OCI-LY3 (cell line): Measurements from ENCODE around the gene B3GAT3.

Experiments
- H2AFZ ChIP-seq: fragments of 200-600, 300-600 bp; shearing (Covaris generic); 2 replicates; pipeline ENCODE4 v1.6.0; 2014; ENCODE audit warnings: antibody characterized with exemption, low read depth, low read length
- H3K27ac ChIP-seq: fragments of 200-600, 300-600 bp; sonication (generic); 2 replicates; pipeline ENCODE4 v1.5.1; 2014; ENCODE audit warnings: mild to moderate bottlenecking, low read length, moderate library complexity, mixed read lengths
- H3K27me3 ChIP-seq: fragments of 200-600, 300-600 bp; sonication (generic); 2 replicates; pipeline ENCODE4 v1.6.1; 2014; ENCODE audit warnings: low read depth, low read length, mixed read lengths
- H3K36me3 ChIP-seq: fragments of 200-600, 300-600 bp; sonication (generic); replicated peaks from 2 replicates; pipeline ENCODE3; 2014; ENCODE audit warnings: low read depth, low read length, mixed read lengths
- H3K4me1 ChIP-seq: fragments of 300-600, 200-600 bp; sonication (generic); 2 replicates; pipeline ENCODE4 v1.6.1; 2014; ENCODE audit warnings: low read length, mixed read lengths
- H3K4me2 ChIP-seq: fragments of 200-600, 300-600 bp; sonication (generic); 2 replicates; pipeline ENCODE4 v1.6.1; 2014; ENCODE audit warnings: low read length, mixed read lengths
- H3K4me3 ChIP-seq: fragments of 300-600, 200-600 bp; sonication (generic); 2 replicates; pipeline ENCODE4 v1.5.1; 2014; ENCODE audit warnings: antibody characterized with exemption, mild to moderate bottlenecking, low read length, moderate library complexity
- H3K79me2 ChIP-seq: fragments of 300-600, 200-600 bp; shearing (Covaris generic); 2 replicates; pipeline ENCODE4 v1.6.1; 2014; ENCODE audit warnings: mild to moderate bottlenecking, low read length, mixed read lengths
- H3K9ac ChIP-seq: fragments of 300-600, 200-600 bp; shearing (Covaris generic); 2 replicates; pipeline ENCODE4 v1.6.0; 2014; ENCODE audit warnings: mild to moderate bottlenecking, low read length, moderate library complexity
- H3K9me3 ChIP-seq: fragments of 200-600, 300-600 bp; shearing (Covaris generic); 2 replicates; pipeline ENCODE4 v1.6.1; 2014; ENCODE audit warnings: low read length, mixed read lengths; ENCODE audit not compliant: insufficient read depth
- H4K20me1 ChIP-seq: fragments of 200-600, 300-600 bp; sonication (generic); 2 replicates; pipeline ENCODE4 v1.6.1; 2016; ENCODE audit warnings: low read length, mixed read lengths; ENCODE audit not compliant: insufficient read depth
- CTCF ChIP-seq: fragments of 200-600, 300-600 bp; sonication (generic); IDR thresholded peaks from 2 replicates; pipeline ENCODE4 v1.5.1; 2014; ENCODE audit warnings: antibody characterized with exemption, low read length, low read depth
- EZH2phosphoT487 ChIP-seq: fragments of 200-600 bp; shearing (Covaris generic); IDR thresholded peaks from 2 replicates; pipeline ENCODE4 v1.6.1; 2018; ENCODE audit warnings: antibody characterized with exemption, mixed run types, low read depth

The B3GAT3 gene

GRCh38 chr11:62615521-62615920 is 6.3 kb downstream of the B3GAT3 start:
- Histone ChIP-seq H3K9me3 (no peaks in the 10 kb centered on the region), H3K4me3 (no peak overlapping the region), H4K20me1 (no peaks in the 10 kb centered on the region), H3K4me2 (no peak overlapping the region), H3K27me3 (no peaks in the 10 kb centered on the region), H3K9ac (no peak overlapping the region), H3K79me2 (peaks cover 23% of the 10 kb centered on the region), H3K27ac (no peak overlapping the region), H2AFZ (no peak overlapping the region), H3K4me1 (peaks cover 13% of the 10 kb centered on the region), H3K36me3 (peaks cover 16% of the 10 kb centered on the region)
- no peak for TF ChIP-seq EZH2phosphoT487
- TF ChIP-seq CTCF: no peak

- H3K36me3 ChIP-seq: peaks cover 18% of the 10 kb centered on the region
- peaks cover 16% of the 10 kb centered on the region for H3K79me2 ChIP-seq
- H3K4me3 ChIP-seq: no peak overlapping the region
- H3K4me2 ChIP-seq: no peak overlapping the region
- no peak for TF ChIP-seq CTCF
- TF ChIP-seq EZH2phosphoT487: no peak
- H2AFZ ChIP-seq: no peak overlapping the region
- no peaks in the 10 kb centered on the region for H4K20me1 ChIP-seq
- H3K9me3 ChIP-seq: no peaks in the 10 kb centered on the region
- no peak overlapping the region for H3K9ac ChIP-seq
- H3K27me3 ChIP-seq: no peaks in the 10 kb centered on the region
- H3K4me1 ChIP-seq: peaks cover 9% of the 10 kb centered on the region
- H3K27ac ChIP-seq: no peak overlapping the region
Observed at GRCh38 chr11:62614275-62614674, 7.5 kb downstream of the B3GAT3 start.

- Histone ChIP-seq H2AFZ (no peak overlapping the region), H3K9me3 (no peaks in the 10 kb centered on the region), H3K27me3 (no peaks in the 10 kb centered on the region), H3K9ac (no peak overlapping the region), H3K27ac (peak overlapping the region; percentile 72; the same call in 1 of the 2 replicates), H3K36me3 (peaks cover 15% of the 10 kb centered on the region), H3K4me2 (peak overlapping the region; percentile 96; the same call in 1 of the 2 replicates), H4K20me1 (no peaks in the 10 kb centered on the region), H3K4me3 (peak overlapping the region; percentile 91; the same call in 1 of the 2 replicates), H3K4me1 (peaks cover 9% of the 10 kb centered on the region), H3K79me2 (peaks cover 16% of the 10 kb centered on the region)
- TF ChIP-seq CTCF: no peak
- TF ChIP-seq EZH2phosphoT487: no peak
Observed at GRCh38 chr11:62613291-62613778, 8.5 kb downstream of the B3GAT3 start.

DNA sequence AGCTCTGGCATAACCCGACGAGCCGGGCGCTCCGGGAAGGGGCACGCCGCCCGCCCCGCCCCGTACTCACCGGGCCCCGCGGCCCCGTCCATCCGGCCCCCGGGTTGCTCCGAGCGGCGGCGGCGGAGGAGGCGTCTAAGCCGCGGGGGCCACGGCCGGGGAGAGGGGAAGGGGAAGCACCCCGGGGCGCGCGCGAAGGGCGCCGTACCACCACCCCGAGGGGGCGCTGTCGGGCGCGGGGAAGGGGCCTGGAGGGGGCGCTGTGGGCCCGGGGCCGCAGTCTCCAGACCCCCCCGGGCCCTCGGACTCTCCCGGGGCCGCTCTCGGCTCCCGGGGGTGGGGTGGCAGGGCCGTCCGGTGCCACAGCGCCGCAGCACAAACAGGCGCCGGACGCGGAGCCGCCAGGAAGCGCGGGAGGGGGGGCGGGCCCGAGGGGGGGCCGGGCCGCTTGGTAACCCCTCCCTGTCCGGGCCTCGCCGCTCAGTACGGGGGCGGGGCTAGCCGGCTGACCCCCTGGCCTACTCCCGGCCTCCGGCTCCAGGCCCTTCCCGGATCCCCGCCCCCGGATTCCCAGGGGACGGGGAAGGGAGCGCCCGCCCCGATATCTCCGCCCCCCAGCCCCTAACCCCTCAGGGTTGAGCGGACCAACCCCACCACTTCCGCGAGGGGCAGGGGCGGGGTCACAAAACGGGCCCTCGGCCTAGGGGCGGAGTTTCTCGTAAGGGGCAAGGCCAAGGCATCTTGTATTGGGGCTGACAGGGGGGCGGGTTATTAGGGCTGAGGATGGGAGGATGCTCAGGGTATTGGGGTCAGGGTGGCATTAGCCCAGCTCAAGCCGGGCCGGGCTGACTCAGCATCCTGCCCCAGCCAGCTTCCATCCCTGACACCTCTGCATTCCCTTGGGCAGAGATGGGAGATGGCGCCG is 9.2 kb downstream of the B3GAT3 start, which contains the start of the genes EML3 and ROM1:
EML3 (minus strand) TSS at position 410 of the 925 bp plus-strand sequence; CDS start at position 92, 318 bp downstream.
ROM1 (plus strand) TSS at position 892 of the 925 bp plus-strand sequence; CDS start at position 917, 25 bp downstream.
- peak within 1 kb of the TSS; percentile 31 for H2AFZ ChIP-seq
- no peaks in the 10 kb centered on the region for H3K27me3 ChIP-seq
- no peaks in the 10 kb centered on the region for H3K9me3 ChIP-seq
- H4K20me1 ChIP-seq: no peaks in the 10 kb centered on the region
- peaks cover 16% of the 10 kb centered on the region for H3K79me2 ChIP-seq
- H3K27ac ChIP-seq: peak within 1 kb of the TSS; percentile 72
- peaks cover 14% of the 10 kb centered on the region for H3K36me3 ChIP-seq
- H3K4me3 ChIP-seq: peak within 1 kb of the TSS; percentile 91
- H3K4me2 ChIP-seq: peak within 1 kb of the TSS; percentile 96
- peak within 1 kb of the TSS; percentile 96 for H3K9ac ChIP-seq
- H3K4me1 ChIP-seq: peaks cover 9% of the 10 kb centered on the region
- TF ChIP-seq EZH2phosphoT487 (no peak), CTCF (peak; percentile 99)
